GM18511 (cell line): Measurements from ENCODE around the gene ACAP3.

Experiments used
- ATAC-seq: cut with Tn5 transposase; IDR thresholded peaks from one replicate; pipeline ENCODE4 v1.9.1; 2021; ENCODE audit warnings: mild to moderate bottlenecking, moderate library complexity; ENCODE audit not compliant: unreplicated experiment

Gene ACAP3

GRCh38 chr1:1290238-1290731, 17.4 kb downstream of the ACAP3 start:
- no peak for ATAC-seq

- no peak for ATAC-seq
Measured at GRCh38 chr1:1287288-1288110, 20.2 kb downstream of the ACAP3 start.

GRCh38 chr1:1286313-1287261, 21.1 kb downstream of the ACAP3 start:
- no peak for ATAC-seq

GRCh38 chr1:1285611-1286311, 22.0 kb downstream of the ACAP3 start:
- ATAC-seq = no peak

- no peak for ATAC-seq
Measured at GRCh38 chr1:1285102-1285571, 22.6 kb downstream of the ACAP3 start.

GRCh38 chr1:1284221-1285101, 23.3 kb downstream of the ACAP3 start:
- no peak for ATAC-seq

- no peak for ATAC-seq
Measured at GRCh38 chr1:1283821-1284220, 23.9 kb downstream of the ACAP3 start.

GRCh38 chr1:1282998-1283397, 24.7 kb downstream of the ACAP3 start:
- no peak for ATAC-seq

GRCh38 chr1:1281533-1282321, 26.0 kb downstream of the ACAP3 start:
- ATAC-seq = no peak

GRCh38 chr1:1280782-1281481, 26.8 kb downstream of the ACAP3 start:
- ATAC-seq = no peak

GRCh38 chr1:1279028-1279427, 28.7 kb downstream of the ACAP3 start:
- no peak for ATAC-seq

- ATAC-seq = no peak
Measured at GRCh38 chr1:1278620-1279019, 29.1 kb downstream of the ACAP3 start.

GRCh38 chr1:1275836-1276235, 31.9 kb downstream of the ACAP3 start:
- no peak for ATAC-seq

GRCh38 chr1:1274931-1275431, 32.7 kb downstream of the ACAP3 start:
- ATAC-seq = no peak

GRCh38 chr1:1274299-1274930, 33.3 kb downstream of the ACAP3 start:
- no peak for ATAC-seq

GRCh38 chr1:1273512-1274298, 34.0 kb downstream of the ACAP3 start, which contains the start of gene UBE2J2:
UBE2J2 (minus strand) TSS chr1:1273854; CDS start chr1:1267992, 5,862 bp downstream.
- peak; percentile 90 for ATAC-seq

GRCh38 chr1:1273209-1273511, 34.6 kb downstream of the ACAP3 start:
- no peak for ATAC-seq
